Kidney glomerular epithelial cell (primary cell): ENCODE results near the gene PEX14.

ENCODE experiments used
- DNase-seq: peaks from one replicate; lab custom pipeline; 2025; lab: John Stamatoyannopoulos, UW

Gene PEX14

DNA sequence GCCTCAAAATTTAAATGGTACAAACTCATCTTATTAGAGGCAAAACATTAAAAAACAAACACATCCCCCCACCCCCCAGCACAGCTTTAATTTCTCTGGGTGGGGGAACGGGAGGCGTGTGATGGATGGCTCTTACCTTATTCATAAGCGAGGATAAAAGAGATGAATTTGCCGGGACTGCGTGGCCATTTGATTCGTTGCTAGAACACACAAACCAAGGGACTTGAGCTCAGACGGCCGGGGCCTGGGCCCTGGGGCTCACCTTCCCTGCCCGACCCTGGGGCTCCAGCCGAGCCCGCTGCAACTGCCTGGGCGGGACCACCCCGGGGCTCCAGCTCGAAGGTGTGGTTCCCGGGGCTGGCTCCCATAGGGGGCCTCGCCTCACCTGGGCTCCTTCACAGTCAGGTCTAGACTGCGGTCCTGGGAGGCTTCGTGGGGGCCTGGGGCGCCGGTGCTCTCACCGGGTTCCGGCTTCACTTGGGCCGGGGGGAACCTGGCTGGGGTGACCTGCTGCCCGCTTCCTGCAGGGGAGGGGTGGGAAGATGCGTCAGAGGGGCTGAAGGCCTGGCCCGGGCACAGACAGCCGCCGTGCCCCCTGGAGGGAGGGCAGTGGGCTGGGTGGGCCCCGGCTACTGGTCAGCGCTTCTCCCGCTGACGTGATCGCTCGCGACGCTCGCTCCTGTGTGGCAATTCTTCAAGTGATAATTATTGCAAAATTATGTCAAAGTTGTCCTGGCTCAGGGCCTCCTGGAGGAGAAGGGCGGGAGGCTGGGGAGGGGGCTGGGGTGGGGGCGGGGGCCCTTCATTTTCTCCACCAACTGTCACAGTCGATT, 176.0 kb downstream of the PEX14 start:
- no peak for DNase-seq

DNA sequence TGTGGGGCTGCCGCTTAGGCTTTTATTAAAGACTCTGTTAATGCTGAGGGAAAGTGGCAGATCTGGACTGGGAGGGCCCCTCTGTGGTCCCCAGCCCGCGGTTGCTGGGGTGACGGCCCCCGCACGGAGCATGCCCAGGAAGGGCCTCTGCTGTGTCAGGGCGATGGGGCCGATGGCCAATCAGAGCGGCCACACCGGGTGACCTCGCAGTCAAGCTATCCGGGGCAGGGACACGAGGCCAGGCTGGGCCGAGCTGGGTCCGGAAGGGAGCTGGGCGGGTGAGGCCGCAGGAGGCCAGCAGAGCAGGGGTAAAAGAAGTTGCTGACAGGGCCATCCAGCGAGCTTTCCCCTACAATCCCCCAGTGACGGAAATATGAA, 176.6 kb downstream of the PEX14 start:
- DNase-seq = no peak

DNA sequence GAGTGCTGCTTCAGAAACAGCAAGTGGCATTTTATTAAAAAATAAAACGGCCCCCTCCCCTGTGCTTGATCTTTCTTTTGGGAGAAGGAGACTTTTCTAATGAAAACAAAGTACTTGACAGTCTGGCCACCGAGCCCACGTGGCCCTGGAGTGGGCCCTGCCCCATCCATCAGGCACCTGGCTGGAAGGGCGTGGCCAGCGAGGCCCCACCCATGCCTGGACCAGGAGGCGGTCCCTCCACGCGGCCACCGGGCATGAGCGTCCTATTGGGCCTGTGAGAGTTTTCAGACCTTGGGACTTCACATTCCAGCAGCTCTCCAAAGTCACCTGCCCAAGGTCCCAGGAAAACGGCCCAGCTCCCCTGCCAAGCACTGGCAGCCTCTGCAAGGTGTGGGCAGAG, 177.0 kb downstream of the PEX14 start:
- no peak for DNase-seq

DNA sequence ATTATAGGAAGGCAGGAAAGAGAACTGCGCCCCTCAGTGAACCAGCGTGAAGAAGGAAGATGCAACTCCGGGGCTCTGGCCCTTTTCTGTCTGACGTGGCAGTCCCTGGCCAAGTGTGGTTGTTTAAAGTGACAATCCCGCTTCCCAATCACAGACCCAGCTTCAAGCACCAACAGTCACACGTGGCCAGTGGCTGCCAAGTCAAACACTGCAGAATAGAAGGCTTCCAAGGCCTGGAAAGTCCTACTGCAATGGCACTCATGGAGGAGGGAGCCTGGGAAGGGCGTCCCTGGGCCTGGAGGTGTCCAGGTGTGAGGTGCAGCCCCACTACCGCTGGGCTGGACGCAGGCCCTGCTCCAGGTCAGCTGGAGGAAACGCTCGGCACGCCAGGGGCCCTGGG, 177.9 kb downstream of the PEX14 start:
- no peak for DNase-seq

DNA sequence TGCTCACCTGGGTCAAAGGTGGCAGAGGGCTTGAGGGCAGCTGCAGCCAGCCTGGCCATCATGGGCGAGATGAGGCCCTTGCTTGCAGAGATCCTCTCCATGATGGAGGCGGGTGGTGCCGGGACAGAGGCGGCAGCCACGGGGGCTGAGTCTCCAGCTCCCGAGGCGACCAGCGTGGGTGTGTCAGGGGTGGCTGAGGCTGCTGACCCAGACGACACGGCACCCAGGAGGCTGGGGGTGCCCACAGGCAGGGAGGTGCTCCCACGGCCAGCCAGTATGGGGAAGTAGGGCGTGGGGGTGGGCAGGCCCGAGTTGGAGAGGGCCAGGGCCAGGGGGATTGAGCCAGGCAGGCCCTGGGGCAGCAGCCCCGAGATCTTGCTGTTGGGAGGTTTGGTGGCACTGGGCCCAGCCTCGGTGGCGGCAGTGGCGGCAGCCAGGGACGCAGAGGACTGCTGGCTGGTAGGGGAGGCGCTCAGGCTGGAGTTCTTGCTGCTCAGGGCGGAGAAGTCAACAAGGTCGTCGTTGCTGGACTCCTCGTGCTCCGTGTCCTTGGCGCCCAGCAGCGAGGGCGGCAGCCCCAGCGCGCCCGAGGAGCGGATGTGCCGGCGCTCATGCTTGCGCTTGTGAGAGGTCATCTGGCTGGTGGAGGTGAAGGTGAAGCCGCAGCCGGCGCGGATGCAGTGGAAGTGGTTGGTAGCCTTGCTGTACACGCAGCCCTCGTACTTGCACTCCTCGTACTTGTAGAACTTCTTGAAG, 178.8 kb downstream of the PEX14 start:
- no peak for DNase-seq

DNA sequence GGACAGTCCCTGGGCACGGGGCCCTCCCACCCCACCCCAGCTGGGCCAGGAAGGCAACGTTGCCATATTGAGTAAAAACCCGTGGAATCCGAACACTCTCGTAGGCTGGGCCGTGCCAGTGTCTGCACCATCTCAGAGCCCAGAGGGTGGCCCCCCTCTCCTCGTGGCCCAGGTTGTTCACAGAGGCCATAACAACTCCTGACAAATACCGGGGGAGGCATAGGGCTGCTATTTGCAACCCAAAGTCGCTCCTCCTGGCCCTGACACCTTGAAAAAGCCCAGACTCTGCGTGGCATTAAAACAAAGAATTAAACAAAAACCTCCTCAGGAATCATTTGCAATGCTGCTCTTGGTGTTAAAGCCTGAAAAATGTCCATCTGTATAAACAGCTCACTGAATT, 180.3 kb downstream of the PEX14 start:
- no peak for DNase-seq

DNA sequence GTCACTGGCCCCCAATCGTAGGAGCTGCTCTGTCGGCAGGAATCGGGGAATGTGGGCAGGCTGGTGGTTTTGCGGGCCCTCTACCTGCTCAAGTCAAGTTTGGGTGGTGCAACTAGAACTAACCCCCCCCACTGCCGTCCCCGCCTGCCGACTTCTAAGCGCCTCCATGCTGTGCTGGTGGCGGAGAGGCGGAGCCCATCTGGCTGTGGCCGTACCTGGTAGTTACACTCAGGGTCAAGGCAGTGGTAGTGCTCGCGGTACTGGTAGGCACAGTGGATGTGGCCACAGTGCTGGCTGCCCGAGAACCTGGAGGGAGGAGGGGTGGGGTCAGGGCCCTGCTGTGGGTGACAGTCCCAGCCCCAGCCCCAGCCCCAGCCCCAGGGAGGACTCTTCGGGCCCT, 181.7 kb downstream of the PEX14 start:
- DNase-seq = no peak

DNA sequence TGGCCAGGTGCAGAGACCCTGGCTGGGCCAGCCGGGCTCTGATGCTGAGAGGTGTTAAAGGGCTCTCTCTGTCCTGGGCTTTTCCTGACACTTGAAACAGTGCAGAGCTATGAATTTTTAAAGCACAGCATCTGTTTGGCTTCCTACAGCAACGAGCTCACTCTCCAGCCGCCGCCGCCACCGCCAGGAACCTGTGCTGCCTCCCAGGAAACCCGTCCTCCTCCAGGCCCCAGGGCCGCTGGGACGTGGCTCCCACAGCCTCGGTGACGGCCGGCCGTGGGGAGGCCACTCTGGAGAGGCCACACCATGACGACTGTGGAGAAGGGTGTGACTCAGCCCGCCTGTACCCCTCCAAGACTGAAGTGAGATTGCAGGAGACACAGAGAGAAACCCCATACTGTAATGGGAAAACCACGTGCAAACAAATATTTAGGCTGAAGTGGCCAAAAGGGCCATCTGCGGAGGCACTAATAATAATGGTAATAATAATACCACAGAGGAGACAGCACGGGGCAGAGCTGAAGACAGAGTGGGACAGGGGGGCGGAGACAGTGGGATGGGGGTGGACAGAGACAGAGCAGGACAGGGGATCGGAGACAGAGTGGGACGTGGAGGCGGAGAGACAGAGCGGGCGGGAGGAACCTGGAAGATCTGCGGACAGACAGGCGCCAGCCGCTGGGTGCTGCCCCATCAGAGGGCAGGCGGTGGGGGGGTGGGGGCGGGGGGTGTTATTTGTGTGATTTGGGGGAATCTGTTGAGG, 182.5 kb downstream of the PEX14 start:
- DNase-seq = no peak

DNA sequence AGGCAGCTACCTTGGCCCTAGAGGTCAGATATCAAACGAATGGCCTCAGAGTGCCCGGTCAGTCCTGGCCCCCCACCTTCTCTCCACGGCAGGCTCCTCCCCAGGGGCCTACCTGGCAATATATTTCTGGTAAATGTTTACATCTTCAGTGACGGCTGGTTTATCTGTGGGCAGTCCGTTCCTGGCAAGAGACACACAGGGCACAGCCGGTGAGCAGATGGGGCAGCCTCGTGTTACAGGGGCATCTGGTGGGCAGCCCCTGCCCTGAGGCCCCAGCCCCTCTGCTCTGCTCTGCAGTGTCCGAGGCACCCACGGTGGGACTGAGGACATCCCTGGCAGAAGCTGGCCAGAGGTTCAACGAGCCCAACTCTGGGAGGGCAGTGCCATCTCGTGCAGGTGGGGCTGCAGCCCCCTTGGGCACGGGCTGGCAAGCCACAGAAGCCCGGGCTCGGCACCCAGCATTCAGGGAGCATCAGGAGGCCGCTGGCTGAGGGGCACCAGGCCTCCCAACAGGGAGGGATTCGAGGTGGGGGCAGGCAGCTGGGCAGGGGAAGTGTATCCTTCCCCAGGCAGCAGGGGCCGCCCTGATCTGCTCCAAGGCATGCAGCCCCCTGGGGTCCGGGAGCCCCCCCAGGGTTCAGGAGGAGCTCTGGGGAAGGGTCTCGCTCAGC, 183.8 kb downstream of the PEX14 start:
- DNase-seq = no peak

DNA sequence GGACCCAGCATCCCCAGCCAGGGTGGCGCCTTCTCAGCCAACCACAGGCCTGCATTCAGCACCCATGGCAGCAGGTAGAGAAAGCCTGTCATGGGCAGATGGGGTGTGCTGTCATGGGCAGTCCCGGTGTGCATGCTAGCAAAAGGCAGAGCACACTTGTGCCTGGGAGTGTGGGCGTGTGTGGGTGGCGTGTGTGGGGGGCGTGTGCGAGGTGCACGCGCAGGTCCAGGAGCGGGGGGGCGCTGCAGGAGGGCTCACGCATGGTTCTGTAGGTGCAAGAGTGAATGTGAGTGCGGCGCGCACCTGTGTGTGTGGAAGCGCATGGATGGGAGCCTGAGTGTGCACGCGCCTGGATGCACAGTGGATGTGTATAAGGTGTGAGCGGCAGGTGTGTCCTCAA, 184.5 kb downstream of the PEX14 start:
- no peak for DNase-seq

DNA sequence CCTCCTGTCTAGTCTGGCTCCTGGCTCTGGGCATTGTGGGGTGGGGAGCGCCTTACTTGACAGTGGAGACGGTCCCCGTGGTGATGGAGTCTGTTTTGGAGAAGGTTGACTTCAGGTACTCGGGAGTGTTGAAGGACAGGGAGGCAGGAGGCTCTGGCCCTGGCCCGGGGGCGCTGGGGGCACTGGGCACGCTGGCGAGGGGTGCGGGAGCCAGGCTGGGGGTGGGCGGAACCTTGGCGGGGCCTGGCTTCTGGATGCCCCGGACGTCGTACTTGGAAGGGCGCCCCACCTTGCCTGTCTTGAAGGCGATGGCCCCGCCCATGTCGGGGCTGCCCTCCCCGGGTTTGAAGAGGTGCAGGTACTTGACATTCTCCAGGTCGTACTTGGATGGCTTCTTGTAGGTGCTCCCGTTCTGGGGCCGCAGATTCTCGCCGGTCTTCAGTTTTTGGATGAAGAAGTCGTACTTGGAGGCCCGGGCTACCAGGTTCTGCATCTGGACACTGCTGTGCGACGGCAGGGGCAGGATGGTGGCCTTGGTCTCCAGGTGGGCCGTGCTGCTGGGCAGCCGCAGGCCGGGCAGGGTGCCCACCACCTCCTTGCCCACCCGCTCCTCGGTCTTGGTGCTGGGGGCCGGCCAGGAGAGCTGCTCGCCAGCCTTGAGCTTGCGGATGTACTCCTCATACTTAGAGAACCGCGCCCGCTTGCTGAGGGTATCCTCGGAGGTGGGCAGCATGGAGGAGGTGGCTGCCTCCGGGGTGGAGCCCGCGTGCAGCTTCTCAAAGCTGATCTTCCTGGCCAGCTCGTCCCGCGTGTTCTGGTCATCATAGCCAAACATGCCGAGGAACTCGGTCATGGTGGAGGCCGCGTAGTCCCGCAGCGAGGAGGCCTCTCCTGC, 185.1 kb downstream of the PEX14 start:
- DNase-seq = no peak

DNA sequence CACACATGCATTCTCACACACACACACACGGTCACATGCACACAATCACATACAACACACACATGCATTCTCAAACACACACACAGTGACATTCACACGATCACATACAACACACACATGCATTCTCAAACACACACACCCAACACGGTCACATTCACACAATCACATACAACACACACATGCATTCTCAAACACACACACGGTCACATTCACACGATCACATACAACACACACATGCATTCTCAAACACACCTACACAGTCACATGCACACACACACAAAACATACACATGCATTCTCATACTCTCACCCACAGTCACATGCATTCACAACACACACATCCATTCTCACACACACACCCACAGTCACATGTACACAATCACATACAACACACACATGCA, 186.7 kb downstream of the PEX14 start:
- no peak for DNase-seq

DNA sequence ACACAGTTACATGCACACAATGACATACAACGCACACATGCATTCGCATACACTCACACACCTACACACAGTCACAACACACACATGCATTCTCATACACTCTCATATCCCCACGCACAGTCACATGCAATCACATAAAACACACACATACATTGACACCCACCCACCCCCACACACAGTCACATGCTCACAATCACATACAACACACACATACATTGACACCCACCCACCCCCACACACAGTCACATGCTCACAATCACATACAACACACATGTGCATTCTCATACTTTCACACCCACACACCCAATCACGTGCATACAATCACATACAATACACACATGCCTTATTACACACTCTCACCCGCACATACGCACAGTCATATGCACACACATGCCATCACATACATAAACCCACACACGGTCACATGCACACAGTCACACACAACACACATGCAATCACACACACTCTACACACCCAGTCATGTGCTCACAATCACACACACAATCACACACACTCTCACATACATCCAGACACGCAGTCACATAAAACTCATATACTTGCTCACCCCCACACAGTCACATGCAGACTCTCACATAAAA, 187.4 kb downstream of the PEX14 start:
- no peak for DNase-seq

DNA sequence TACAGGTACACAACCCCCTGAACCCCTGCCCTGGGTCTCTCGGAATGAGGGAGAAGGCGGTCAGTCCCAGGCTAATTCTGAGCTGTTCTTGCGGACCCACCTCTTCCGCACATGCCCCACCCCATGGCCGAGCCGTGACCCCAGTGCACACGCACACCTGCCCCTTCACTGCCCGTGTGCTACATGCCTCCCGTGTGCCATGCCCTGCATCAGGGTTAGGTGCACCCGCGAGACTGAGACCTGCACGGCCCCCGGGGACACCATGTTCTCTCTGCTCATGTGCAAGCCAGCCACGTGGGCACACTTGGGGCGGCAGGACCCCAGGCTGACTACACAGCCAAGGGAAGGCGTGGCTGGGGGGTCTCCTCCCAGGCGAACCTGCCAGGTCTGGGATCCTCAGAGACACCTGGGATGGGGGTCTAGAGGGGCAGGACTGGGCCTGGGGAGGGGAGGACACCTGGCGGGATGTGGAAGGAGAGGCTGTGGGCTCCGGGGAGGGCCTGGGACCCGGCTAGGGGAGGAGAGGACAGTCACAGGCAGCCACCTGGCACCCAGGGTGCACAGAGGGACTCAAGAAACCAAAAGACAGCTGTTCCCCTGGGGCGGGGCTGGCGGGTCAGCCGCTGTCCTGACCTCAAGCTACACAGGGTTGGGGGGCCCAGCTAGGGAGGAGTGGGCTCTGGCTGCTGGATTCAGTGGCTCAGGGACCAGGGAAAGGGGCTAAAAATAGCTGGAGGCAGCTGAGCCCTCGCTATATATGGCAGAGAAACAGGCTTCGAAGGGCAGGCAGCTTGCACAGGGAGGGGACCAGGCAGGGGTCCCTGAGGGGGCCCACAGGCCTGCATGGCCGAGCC, 188.3 kb downstream of the PEX14 start:
- no peak for DNase-seq

DNA sequence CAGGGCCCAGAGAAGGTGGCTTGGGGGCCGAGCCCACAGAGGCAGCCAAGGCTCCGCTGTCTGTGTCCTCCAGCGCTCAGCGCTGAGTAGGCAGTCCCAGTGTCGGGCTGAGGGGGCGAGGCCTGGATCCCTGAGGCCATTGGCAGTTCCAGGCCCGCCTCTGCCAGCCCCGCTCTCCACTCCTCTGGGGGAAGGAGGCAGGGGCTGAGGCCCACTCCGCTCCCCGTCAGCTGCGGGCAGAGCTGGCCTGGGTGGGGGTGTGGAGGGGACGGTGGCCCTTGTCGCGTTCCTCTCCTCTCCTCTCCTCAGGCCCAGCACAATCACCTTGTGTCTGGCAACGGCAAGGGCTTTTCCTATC, 188.9 kb downstream of the PEX14 start:
- no peak for DNase-seq

DNA sequence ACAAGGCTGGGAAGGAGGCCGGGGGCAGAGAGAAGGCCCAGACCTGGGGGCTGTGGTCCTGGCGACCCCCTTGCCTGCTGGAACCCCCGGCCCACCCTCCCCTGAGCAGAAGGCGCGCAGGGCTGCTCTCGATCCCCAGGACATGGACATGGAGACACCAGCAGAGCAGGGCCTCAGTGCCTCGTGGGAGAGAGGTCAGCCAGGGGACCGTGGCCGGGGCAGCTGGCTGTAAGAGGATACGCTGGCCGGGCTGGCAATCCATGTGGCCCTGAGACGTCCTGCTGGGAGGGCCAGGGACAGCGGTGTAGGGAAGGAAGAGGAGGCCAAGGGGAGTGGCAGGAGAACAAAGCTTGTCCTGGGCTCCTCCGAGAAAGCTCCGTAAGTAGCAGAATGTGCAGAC, 189.5 kb downstream of the PEX14 start:
- DNase-seq = no peak

DNA sequence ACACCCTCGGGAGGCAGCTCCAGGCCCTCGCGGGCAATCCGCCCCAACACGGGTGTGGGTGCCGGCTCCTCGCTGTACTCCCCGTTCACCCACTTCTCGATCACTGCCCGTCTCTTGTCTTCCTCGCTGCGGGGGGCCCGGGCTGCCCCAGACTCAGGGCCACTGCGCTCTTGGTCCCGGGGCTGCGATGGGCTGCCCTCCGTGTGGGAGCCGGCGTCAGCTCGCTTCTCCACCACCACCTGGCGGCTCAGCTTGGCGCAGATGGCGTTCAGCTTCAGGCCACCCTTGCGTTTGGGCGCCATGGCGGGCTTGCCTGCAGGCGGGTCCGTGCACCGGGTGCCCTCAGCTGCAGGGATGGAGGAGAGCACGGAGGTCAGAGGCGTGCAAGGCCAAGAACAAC, 190.5 kb downstream of the PEX14 start:
- DNase-seq = no peak

DNA sequence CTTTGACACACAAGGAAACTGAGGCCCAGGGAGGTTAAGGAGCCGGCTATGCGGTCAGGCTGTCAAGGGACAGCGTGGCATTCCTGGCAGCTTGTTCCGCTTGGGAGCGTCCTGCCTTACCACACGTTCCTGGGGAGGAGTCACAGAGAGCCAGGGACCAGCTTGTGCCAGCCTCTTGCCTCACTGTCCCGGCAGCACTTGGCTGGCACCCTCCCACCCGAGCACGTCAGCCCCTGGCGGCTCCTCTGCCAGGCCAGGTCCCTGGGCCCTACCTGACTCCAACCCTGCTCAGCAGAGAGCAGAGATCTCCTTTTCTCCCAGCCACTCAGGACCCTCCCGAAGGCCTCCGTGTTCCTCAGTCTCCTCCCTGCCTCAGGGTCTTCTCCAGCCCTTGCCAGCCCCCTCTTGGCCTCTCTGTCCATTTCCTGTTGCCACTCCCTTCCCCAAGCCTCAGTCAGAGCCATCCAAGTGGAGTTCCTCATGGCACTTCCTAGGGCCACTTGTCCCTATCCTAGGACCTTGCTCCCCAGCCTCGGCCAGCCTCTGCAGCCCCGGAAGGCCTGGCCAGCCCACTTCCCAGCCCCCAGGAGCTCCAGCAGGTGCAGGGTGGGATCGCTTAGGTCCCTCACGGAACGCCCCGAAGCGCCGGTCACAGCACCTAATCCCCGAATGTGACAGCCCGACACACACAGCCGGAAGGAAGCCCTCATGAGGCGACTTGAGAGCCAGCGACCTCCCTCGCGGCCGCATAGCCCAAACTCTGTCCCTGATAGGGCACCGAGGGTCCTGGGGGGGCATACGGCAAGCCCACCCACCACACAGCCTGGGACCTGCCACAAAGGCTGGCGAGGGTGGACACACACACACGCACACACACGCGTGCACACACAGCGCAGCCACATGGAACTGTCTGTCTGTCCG, 191.4 kb downstream of the PEX14 start:
- DNase-seq = peak; percentile 70
